ENCODE data around the gene MYH7B.
A peak's percentile ranks its signal among the peaks of the same experiment; 100 is the strongest.

The MYH7B gene

GRCh38 chr20:34955231-34956040 is at the start of gene MYH7B, which contains the start of gene GSS:
MYH7B (plus strand) TSS chr20:34955868; CDS start chr20:34978006, 22,138 bp downstream.
GSS (minus strand) TSS chr20:34955806; CDS start chr20:34951852, 3,954 bp downstream.
- peak; percentile 90 for DNase-seq

GRCh38 chr20:34907616-34908469 is 47.8 kb upstream of the MYH7B start:
- peak; percentile 75 for DNase-seq

- DNase-seq: no peak
Measured at GRCh38 chr20:34915131-34915530, 40.5 kb upstream of the MYH7B start.

- no peak for DNase-seq
Measured at GRCh38 chr20:34915749-34916455, 39.8 kb upstream of the MYH7B start.

- DNase-seq: no peak
Measured at GRCh38 chr20:34916774-34917354, 38.8 kb upstream of the MYH7B start.

GRCh38 chr20:34920055-34920454 is 35.6 kb upstream of the MYH7B start:
- DNase-seq: no peak

- DNase-seq: no peak
Measured at GRCh38 chr20:34921436-34921835, 34.2 kb upstream of the MYH7B start.

- DNase-seq: no peak
Measured at GRCh38 chr20:34922654-34923381, 32.9 kb upstream of the MYH7B start.

- DNase-seq: no peak
Measured at GRCh38 chr20:34923414-34923813, 32.3 kb upstream of the MYH7B start.

- DNase-seq: no peak
Measured at GRCh38 chr20:34925341-34925740, 30.3 kb upstream of the MYH7B start.

- DNase-seq: no peak
Measured at GRCh38 chr20:34925981-34926380, 29.7 kb upstream of the MYH7B start.

GRCh38 chr20:34926581-34926980 is 29.1 kb upstream of the MYH7B start:
- DNase-seq: no peak

- DNase-seq: no peak
Measured at GRCh38 chr20:34927736-34928135, 27.9 kb upstream of the MYH7B start.

GRCh38 chr20:34928411-34928810 is 27.3 kb upstream of the MYH7B start:
- no peak for DNase-seq

GRCh38 chr20:34931771-34932170 is 23.9 kb upstream of the MYH7B start:
- no peak for DNase-seq

- peak; percentile 97 for DNase-seq
Measured at GRCh38 chr20:34938466-34939163, 17.1 kb upstream of the MYH7B start.

GRCh38 chr20:34940081-34940481 is 15.6 kb upstream of the MYH7B start:
- DNase-seq: no peak

GRCh38 chr20:34941226-34941625 is 14.4 kb upstream of the MYH7B start:
- no peak for DNase-seq

- no peak for DNase-seq
Measured at GRCh38 chr20:34942301-34942700, 13.4 kb upstream of the MYH7B start.

GRCh38 chr20:34943808-34944567 is 11.7 kb upstream of the MYH7B start:
- DNase-seq: no peak

Data from DMS 273 treated with DMSO at 0.1 percent for 48 hours (cell line).